NT2/D1 (cell line): ENCODE data around the gene OR5AR1.

Experiments
- YY1 ChIP-seq: IDR thresholded peaks from 2 replicates; pipeline ENCODE4 v1.6.1; 2011; ENCODE audit not compliant: insufficient read length, insufficient read depth
- ZNF274 ChIP-seq: IDR thresholded peaks from 2 replicates; pipeline ENCODE4 v1.6.1; 2011; ENCODE audit warnings: mild to moderate bottlenecking, low read depth, low read length

- TF ChIP-seq YY1 = no peak
- TF ChIP-seq ZNF274 = no peak
These were observed at the start of gene OR5AR1 for GRCh38 chr11:56663386-56663785.
